CD1c-positive myeloid dendritic cell (primary cell): ENCODE measurements around the gene PACRG.

Experiments used
- DNase-seq: peaks from one replicate; pipeline ENCODE4 v3.0.0-alpha.2; 2016; ENCODE audit errors: extremely low spot score

PACRG gene

GRCh38 chr6:163136681-163137397 is 409.1 kb downstream of the PACRG start:
- DNase-seq: no peak

GRCh38 chr6:163137398-163137881 is 409.7 kb downstream of the PACRG start:
- no peak for DNase-seq

- DNase-seq: no peak
Observed at GRCh38 chr6:163146036-163146435, 418.3 kb downstream of the PACRG start.

- DNase-seq: no peak
Observed at GRCh38 chr6:163147994-163148393, 420.2 kb downstream of the PACRG start.

GRCh38 chr6:163148451-163149278 is 420.9 kb downstream of the PACRG start:
- no peak for DNase-seq

GRCh38 chr6:163149279-163149848 is 421.6 kb downstream of the PACRG start:
- no peak for DNase-seq

- no peak for DNase-seq
Observed at GRCh38 chr6:163151212-163151611, 423.4 kb downstream of the PACRG start.

GRCh38 chr6:163152701-163153100 is 424.9 kb downstream of the PACRG start:
- DNase-seq: no peak

GRCh38 chr6:163159110-163159509 is 431.3 kb downstream of the PACRG start:
- DNase-seq: no peak

GRCh38 chr6:163159689-163160088 is 431.9 kb downstream of the PACRG start:
- no peak for DNase-seq

- no peak for DNase-seq
Observed at GRCh38 chr6:163162007-163162873, 434.5 kb downstream of the PACRG start.

GRCh38 chr6:163162874-163163213 is 435.1 kb downstream of the PACRG start:
- DNase-seq: no peak

GRCh38 chr6:163164175-163164900 is 436.6 kb downstream of the PACRG start:
- DNase-seq: no peak

- DNase-seq: no peak
Observed at GRCh38 chr6:163165155-163165910, 437.6 kb downstream of the PACRG start.

- no peak for DNase-seq
Observed at GRCh38 chr6:163165922-163166321, 438.1 kb downstream of the PACRG start.

- DNase-seq: no peak
Observed at GRCh38 chr6:163166507-163166906, 438.7 kb downstream of the PACRG start.

- DNase-seq: no peak
Observed at GRCh38 chr6:163169521-163169920, 441.7 kb downstream of the PACRG start.

- peak; percentile 46 for DNase-seq
Observed at GRCh38 chr6:163170294-163170883, 442.6 kb downstream of the PACRG start.

GRCh38 chr6:163173741-163174140 is 446.0 kb downstream of the PACRG start:
- DNase-seq: no peak

GRCh38 chr6:163175301-163175700 is 447.5 kb downstream of the PACRG start:
- DNase-seq: no peak
